HAP-1 (cell line): ENCODE results near the gene ATXN1.

ENCODE experiments used
- DNase-seq, 2 experiments: peaks; one replicate each; pipeline ENCODE4 v3.0.0-alpha.2; 2016 to 2020; ENCODE audit warnings: low spot score in 2 of 2
- H3K27me3 ChIP-seq: fragments of 250-450 bp; sonication (Bioruptor Pico); 2 replicates; pipeline ENCODE4 v1.5.1; 2020; ENCODE audit warnings: low read depth, mild to moderate bottlenecking, moderate library complexity
- H3K36me3 ChIP-seq: fragments of 250-450 bp; sonication (Bioruptor Pico); replicated peaks from 2 replicates; pipeline ENCODE4 v1.5.1; 2020; ENCODE audit warnings: mild to moderate bottlenecking
- H3K4me1 ChIP-seq: fragments of 250-450 bp; sonication (Bioruptor Pico); 2 replicates; pipeline ENCODE4 v1.5.1; 2020; ENCODE audit warnings: mild to moderate bottlenecking
- H3K4me3 ChIP-seq: fragments of 250-450 bp; sonication (Bioruptor Pico); 2 replicates; pipeline ENCODE4 v1.5.1; 2020; ENCODE audit warnings: mild to moderate bottlenecking, moderate library complexity
- H3K9me3 ChIP-seq: fragments of 250-450 bp; sonication (Bioruptor Pico); 2 replicates; pipeline ENCODE4 v1.5.1; 2020; ENCODE audit warnings: mild to moderate bottlenecking, moderate library complexity
- in situ Hi-C: fragments of 300-500 bp; cut with MboI; formaldehyde crosslinking; loops from 3 replicates; pipeline ENCODE4 v1.14.3; 2020; ENCODE audit warnings: low sequenced_read_pairs, inconsistent platforms, mixed read lengths

Gene ATXN1

DNA sequence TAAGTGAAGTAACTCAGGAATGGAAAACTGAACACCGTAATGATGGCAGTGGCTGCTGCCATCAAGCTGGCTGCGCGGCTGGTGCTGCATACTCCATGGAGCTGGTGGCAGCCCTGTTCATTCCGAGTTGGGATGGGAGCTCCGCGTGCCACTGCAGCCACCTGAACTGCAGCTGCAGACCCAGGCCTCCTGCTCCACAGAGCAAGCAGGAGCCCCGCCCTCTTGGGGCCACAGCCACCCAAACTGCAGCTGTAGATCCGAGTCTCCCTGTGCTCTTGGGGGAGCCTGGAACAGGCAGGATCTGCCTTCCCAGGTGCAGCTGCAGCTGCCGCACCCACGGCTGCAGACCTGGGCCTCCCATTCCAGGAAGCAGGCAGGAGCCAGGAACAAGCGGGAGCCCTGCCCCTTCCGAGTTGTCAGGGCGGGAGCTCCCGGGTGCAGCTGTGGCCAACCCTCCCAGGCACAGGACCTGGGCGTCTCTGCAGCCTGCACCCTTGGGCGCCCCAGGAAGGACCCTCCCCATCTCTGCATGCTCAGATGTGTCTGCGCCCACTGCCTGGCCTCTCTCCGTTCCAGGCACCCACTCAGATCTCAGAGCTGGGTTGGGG, 402.6 kb downstream of the ATXN1 start:
- peaks cover 7% of the 10 kb centered on the region; the same call in 1 of the 2 replicates for H3K27me3 ChIP-seq
- H3K9me3 ChIP-seq = no peaks in the 10 kb centered on the region
- H3K4me3 ChIP-seq = no peak overlapping the region
- in situ Hi-C loops = no loop called here
- H3K36me3 ChIP-seq = no peaks in the 10 kb centered on the region
- no peak for DNase-seq
- no peaks in the 10 kb centered on the region for H3K4me1 ChIP-seq

DNA sequence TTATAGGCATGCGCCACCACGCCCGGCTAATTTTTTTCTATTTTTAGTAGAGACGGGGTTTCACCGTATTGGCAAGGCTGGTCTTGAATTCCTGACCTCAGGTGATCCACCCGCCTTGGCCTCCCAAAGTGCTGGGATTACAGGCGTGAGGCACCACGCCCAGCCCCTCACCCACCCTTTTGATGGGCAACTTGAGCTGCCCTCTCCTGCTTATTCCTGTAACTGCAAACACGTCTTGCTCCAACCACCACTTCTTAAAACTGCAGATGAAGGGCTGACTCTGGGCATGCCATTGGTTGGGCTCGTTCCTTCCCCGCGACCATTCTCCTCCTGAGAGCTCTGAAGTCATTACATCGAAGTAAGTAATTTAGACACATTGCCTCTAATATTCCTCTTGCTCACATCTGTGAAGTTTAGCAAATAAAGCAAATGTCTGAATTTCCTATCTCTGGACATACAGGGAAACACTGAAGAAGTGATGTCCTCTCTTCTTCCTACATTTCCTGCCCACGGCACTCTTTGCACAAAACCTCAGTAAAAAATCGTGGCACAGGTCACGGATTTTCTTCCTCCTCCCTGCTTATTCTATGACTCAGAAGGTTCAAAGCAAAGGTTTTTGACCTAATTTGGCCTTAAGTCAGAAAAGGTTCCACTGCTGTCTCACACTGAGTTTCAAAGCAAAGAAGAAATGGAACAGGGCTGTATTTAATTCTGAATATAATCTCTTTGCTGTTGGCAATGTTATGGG, 405.4 kb downstream of the ATXN1 start:
- no peaks in the 10 kb centered on the region for H3K36me3 ChIP-seq
- no peaks in the 10 kb centered on the region for H3K9me3 ChIP-seq
- peaks cover 3% of the 10 kb centered on the region; the same call in 1 of the 2 replicates for H3K27me3 ChIP-seq
- H3K4me1 ChIP-seq = no peaks in the 10 kb centered on the region
- in situ Hi-C loops = no loop called here
- peak in 1 of 2 experiments; percentile 14 for DNase-seq
- H3K4me3 ChIP-seq = no peak overlapping the region

DNA sequence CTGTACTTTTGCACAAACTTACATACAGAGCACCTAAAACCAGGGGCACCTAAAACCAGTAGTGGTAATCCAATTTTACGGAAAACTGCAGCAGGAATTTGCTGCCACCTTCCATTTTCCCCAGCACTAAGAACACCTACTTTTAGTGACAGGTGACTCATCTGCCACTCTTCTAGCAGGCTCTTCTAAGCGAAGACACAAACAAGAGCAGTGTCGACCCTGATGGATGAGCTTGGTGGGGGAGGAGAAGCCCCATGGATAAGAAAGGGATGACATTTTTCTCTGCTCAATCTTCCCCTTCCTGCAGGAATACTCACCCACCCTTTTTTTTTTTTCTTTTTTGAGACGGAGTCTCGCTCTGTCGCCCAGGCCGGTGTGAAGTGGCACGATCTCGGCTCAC, 406.0 kb downstream of the ATXN1 start:
- no peak overlapping the region for H3K4me3 ChIP-seq
- in situ Hi-C loops = no loop called here
- no peaks in the 10 kb centered on the region for H3K36me3 ChIP-seq
- no peaks in the 10 kb centered on the region for H3K9me3 ChIP-seq
- H3K4me1 ChIP-seq = no peaks in the 10 kb centered on the region
- DNase-seq = no peak
- H3K27me3 ChIP-seq = 0 out of 2 replicates have a peak, but pooled peaks cover under 1% of the 10 kb centered on the region

DNA sequence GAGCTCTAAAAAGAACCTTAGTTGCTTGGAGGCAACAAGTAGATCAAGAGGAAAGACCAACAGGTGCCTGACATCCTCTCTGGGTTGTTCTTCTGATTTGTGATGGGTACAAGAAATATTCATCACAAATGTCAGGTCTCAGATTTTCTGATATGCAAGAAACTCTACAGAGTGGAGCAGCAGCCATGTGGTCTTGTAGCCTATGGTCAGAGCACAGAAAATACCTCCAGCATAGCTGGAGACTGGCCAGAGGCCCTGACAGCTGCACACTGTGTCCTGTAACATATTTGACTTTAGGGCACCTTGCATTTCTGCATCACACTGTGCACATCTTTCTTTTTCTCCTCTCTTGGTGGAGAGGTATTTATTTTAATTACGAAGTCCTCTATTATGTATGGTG, 406.6 kb downstream of the ATXN1 start:
- in situ Hi-C loops = no loop called here

DNA sequence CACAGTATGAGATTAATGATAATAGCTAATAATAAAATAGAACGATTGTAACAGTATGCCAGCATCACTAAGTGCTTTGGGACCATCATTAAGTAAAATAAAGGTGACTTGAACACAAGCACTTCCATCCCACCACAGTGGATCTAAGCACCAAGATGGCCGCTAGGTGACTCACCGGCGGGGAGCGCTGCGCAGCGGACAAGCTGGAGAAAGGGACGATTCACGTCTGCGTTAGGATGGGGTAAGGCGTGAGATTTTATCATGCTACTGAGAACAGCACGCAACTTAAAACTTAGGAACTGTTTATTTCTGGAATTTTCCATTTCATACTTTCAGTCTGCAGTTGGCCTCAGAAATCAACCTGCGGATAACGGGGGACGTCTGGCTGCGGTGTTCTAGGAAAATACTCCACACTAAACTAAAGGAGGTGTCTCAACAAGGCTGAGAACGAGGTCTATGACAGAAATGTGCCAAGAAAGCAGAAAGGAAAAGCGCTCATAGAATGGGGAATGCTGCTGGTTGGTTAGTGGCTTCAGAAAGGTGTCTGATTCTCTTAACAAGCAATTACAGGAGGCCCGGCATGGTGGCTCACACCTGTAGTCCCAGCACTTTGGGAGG, 408.3 kb downstream of the ATXN1 start:
- H3K36me3 ChIP-seq = no peaks in the 10 kb centered on the region
- DNase-seq = no peak
- H3K4me3 ChIP-seq = no peak overlapping the region
- in situ Hi-C loops = no loop called here
- no peaks in the 10 kb centered on the region for H3K27me3 ChIP-seq
- no peaks in the 10 kb centered on the region for H3K9me3 ChIP-seq
- H3K4me1 ChIP-seq = no peaks in the 10 kb centered on the region

More for the DNA sequence above, 406.6 kb downstream of the ATXN1 start:
- DNase-seq = no peak
- H3K4me1 ChIP-seq = no peaks in the 10 kb centered on the region
- H3K9me3 ChIP-seq = no peaks in the 10 kb centered on the region
- no peaks in the 10 kb centered on the region for H3K36me3 ChIP-seq
- H3K27me3 ChIP-seq = no peaks in the 10 kb centered on the region
- H3K4me3 ChIP-seq = no peak overlapping the region

DNA sequence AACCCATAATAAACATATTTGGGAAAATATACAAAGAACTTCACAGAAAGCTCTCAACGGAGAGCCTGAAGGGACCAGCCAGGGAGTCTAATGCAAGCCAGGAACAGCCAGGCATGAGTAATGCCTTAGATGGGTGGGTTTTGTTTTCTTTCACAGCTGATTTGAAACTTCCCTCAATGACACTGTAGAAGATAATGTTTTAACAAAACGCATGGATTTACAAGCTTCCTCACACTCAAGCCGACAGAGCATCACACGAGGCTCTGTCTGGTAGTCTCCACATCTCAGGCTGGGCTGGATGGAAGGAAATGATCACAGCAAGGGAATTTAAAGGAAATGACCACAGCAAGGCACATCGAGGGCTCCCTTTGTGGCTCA, 409.0 kb downstream of the ATXN1 start:
- Histone ChIP-seq H3K4me1 (no peaks in the 10 kb centered on the region), H3K9me3 (no peaks in the 10 kb centered on the region), H3K27me3 (no peaks in the 10 kb centered on the region), H3K4me3 (no peak overlapping the region), H3K36me3 (no peaks in the 10 kb centered on the region)
- in situ Hi-C loops = no loop called here
- no peak for DNase-seq

DNA sequence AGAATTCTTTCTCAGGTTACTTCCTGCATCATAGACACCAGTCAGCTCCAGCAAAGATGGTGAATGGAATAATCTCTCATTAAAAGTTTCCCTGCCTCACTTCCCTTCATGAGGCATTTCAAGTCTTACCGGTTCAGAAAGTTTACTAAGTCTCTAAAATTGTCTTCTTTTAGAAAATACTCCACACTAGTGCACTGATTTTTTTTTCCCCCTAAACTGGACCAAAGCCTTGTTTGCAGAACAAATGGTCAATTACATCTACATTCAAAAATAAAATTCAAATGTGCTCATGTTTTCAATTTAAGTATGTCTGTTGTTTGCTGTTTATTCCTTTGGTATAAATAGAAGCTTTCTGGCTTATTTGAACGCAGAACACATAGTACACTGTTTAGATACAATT, 411.7 kb downstream of the ATXN1 start:
- Histone ChIP-seq H3K36me3 (no peaks in the 10 kb centered on the region), H3K27me3 (no peaks in the 10 kb centered on the region), H3K9me3 (no peaks in the 10 kb centered on the region), H3K4me3 (no peak overlapping the region), H3K4me1 (peaks cover 7% of the 10 kb centered on the region)
- no peak for DNase-seq
- in situ Hi-C loops = no loop called here

DNA sequence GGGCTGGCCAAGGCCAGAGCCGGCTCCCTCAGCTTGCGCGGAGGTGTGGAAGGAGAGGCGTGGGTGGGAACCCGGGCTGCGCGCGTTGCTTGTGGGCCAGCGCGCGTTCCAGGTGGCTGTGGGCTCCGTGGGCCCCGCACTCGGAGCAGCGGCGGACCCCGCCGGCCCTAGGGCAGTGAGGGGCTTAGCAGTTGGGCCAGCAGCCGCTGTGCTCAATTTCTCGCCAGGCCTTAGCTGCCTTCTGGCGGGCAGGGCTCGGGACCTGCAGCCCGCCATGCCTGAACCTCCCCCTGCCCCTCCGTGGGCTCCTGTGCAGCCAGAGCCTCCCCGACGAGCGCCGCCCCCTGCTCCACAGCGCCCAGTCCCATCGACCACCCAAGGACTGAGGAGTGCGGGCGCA, 414.4 kb downstream of the ATXN1 start:
- Histone ChIP-seq H3K9me3 (no peaks in the 10 kb centered on the region), H3K36me3 (no peaks in the 10 kb centered on the region), H3K4me3 (no peak overlapping the region), H3K27me3 (no peaks in the 10 kb centered on the region), H3K4me1 (peaks cover 7% of the 10 kb centered on the region)
- in situ Hi-C loops = no loop called here
- no peak for DNase-seq

DNA sequence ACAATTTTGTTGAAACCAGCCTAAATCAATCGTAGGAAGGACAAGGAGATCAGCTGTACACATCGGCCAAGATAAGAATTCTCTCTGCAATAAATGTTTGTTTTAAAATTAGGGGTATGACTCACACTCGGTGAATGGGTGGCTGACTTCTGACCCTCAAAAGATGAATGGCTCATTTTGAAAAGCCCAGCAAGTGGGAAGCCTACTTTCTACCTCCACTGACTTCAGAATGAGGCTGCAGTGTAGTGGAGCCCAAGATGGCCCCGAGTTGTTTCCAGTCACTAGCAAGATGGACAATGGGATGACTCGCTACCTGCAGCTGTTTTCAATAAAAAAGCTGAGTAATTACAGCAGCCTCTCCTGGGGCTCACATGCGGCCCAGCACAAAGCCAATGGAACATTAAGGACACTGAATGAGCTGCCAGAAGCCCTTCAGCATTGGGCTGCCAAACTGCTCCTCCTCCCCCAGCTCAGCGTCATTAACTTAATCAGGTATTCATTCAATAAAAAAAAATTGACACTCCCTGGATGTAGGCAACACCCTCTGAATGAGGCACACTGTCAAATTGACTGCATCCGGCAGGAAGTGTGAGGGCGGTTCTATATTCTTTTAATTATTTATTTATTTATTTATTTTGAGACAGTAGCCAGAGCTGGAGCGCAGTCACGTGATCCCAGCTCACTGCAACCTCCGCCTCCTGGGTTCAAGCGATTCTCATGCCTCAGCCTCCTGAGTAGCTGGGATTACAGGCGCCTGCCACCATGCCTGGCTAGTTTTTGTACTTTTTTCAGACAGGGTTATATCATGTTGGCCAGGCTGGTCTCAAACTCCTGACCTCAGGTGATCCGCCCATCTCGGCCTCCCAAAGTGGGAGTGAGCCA, 415.6 kb downstream of the ATXN1 start:
- H3K9me3 ChIP-seq = no peaks in the 10 kb centered on the region
- H3K36me3 ChIP-seq = no peaks in the 10 kb centered on the region
- peaks cover 7% of the 10 kb centered on the region for H3K4me1 ChIP-seq
- H3K27me3 ChIP-seq = no peaks in the 10 kb centered on the region
- H3K4me3 ChIP-seq = no peak overlapping the region
- in situ Hi-C loops = no loop called here
- DNase-seq = peak in 1 of 2 experiments; percentile 32

DNA sequence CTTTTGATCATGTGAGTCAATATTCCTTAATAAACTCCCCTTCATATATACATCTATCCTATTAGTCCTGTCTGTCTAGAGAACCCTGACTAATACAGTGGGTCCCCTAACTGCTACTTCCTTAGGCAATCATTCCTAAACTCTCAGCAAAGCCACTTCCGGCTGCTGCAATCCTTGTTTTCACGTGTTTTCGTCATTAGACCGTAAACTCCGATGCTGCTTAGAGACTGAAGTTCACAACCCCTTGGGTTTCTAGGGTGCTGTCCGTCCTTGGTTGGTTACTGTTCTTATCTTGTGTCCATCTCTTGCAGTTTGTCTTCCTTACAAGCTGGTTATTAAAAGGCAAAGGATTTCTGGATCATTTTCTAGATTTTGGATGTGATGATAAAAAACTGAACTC, 416.5 kb downstream of the ATXN1 start:
- DNase-seq = no peak
- H3K4me1 ChIP-seq = peaks cover 7% of the 10 kb centered on the region
- in situ Hi-C loops = no loop called here

DNA sequence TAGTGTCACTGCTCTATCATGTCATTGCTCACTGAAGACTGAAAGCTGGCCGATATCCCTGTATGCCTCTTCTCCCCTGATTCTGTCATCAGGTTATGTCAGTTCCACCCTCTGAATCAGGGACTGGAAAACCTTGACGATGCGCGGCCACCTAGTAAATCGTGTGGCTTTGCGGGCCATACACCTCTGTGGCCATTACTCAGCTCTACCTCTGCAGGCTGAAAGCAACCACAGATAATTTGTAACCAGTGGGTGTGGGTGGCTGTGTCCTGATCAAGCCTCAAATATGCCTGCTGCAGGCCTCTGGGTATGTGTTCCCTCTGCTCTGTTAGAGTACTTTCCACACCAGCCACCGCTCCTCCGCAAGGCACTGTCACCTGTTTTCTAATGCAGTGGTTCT, 417.7 kb downstream of the ATXN1 start:
- Histone ChIP-seq H3K9me3 (no peaks in the 10 kb centered on the region), H3K27me3 (no peaks in the 10 kb centered on the region), H3K36me3 (no peaks in the 10 kb centered on the region), H3K4me3 (no peak overlapping the region), H3K4me1 (peaks cover 7% of the 10 kb centered on the region)
- in situ Hi-C loops = no loop called here
- no peak for DNase-seq

More for the DNA sequence above, 416.5 kb downstream of the ATXN1 start:
- Histone ChIP-seq H3K4me3 (no peak overlapping the region), H3K9me3 (no peaks in the 10 kb centered on the region), H3K27me3 (no peaks in the 10 kb centered on the region), H3K36me3 (no peaks in the 10 kb centered on the region)

DNA sequence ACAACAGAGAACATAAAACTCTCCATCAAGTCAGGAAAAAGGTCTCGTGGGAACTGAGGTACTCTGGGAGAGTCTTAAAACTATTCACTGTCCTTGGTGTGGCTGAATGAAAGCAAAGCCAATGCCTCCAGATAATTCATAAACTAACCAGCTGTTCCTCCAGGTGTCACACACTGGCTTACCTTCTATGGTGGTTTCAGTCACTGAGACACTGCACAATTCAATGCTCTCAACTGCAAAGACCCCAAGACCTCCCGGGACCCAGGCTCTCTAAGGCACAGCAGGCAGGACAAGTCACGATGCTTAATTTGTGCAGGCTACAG, 422.0 kb downstream of the ATXN1 start:
- no peaks in the 10 kb centered on the region for H3K9me3 ChIP-seq
- in situ Hi-C loops = loop anchor here (10.0 kb wide), 2 partner anchors 426 to 626 kb away; partner anchors contain the start of gene ATXN1
- H3K4me1 ChIP-seq = no peaks in the 10 kb centered on the region

DNA sequence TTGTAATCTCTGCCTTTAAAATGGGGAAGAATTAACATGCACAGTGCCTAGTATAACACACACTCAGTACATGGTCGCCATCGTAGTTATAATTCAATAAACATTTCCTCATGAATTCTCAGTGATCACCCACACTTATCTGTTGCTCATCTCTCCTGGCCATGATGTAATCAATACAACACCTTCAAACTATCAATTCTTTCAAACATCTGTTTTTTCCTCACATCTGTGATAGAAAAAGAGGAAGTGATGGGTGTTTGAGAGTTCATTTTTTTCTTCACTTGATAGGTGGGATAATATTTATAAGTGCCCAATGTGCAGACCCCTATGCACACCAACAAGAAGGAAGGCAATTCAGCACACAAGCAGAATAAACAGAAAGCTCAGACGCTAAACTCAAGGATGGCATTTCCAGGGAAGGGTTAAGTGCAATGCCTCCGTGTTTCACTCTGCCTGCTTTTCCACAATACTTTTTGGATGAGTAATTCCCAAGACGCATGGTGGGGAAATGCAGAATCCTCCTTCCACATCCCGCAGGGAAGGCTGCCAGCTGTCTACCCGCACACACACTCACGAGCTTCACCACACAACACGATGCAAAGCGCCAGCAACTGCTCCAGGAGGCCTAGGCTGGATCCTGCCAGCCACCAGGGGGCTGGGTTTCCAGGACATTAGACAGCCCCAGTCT, 422.5 kb downstream of the ATXN1 start:
- Histone ChIP-seq H3K4me3 (no peak overlapping the region), H3K36me3 (no peaks in the 10 kb centered on the region), H3K27me3 (no peaks in the 10 kb centered on the region), H3K4me1 (no peaks in the 10 kb centered on the region), H3K9me3 (no peaks in the 10 kb centered on the region)
- DNase-seq = peak in 1 of 2 experiments; percentile 24
- in situ Hi-C loops = loop anchor here (10.0 kb wide), 2 partner anchors 426 to 626 kb away; partner anchors contain the start of gene ATXN1

More for the DNA sequence above, 422.0 kb downstream of the ATXN1 start:
- Histone ChIP-seq H3K27me3 (no peaks in the 10 kb centered on the region), H3K4me3 (no peak overlapping the region), H3K36me3 (no peaks in the 10 kb centered on the region)
- DNase-seq = no peak
